OCI-LY7 (cell line): Measurements from ENCODE around the gene SPATA17. TPM values are rescaled to one million over a fixed set of nuclear protein-coding genes. Genes with fewer than 3 reads are reported as not detected.
"Not testable (repeated sequence)": the region's sequence is repeated elsewhere in the genome, so short reads cannot be mapped to it uniquely, and the experiment has no call there.

Source experiments
- Bru-seq: library from RNA; stranded (reverse); fragments of 400-500 nt; gene quantifications from one replicate; lab custom pipeline; 2021; lab: Mats Ljungman, UMichigan
- BruChase-seq, 2 experiments: library from RNA; stranded (reverse); fragments of 400-500 nt; gene quantifications; one replicate each; lab custom pipeline; 2021; lab: Mats Ljungman, UMichigan
- BruUV-seq: library from RNA; stranded (reverse); fragments of 400-500 nt; replicated peaks from 2 replicates; lab custom pipeline; 2021; lab: Mats Ljungman, UMichigan
- CTCF ChIA-PET: fragments of 300-600 bp; sonication (Branson Sonifier 250); formaldehyde crosslinking; loops from one replicate; lab custom pipeline; 2022; ENCODE audit warnings: antibody characterized with exemption; ENCODE audit not compliant: unreplicated experiment; lab: Charles Lee
- POLR2A ChIA-PET: fragments of 300-600 bp; sonication (Branson Sonifier 250); formaldehyde crosslinking; loops from one replicate; lab custom pipeline; 2022; ENCODE audit warnings: antibody characterized with exemption; lab: Charles Lee
- DNase-seq: peaks from one replicate; pipeline ENCODE4 v3.0.0-alpha.2; 2015; ENCODE audit warnings: low spot score
- H2AFZ ChIP-seq: fragments of 200-600 bp; sonication (generic), shearing (Covaris generic); 2 replicates; pipeline ENCODE4 v1.6.1; 2014; ENCODE audit warnings: mild to moderate bottlenecking, antibody characterized with exemption, low read length, moderate library complexity
- H3K27ac ChIP-seq: fragments of 200-600 bp; sonication (generic); 2 replicates; pipeline ENCODE4 v1.5.1; 2014; ENCODE audit warnings: mixed run types, low read depth, mild to moderate bottlenecking, moderate library complexity, low read length, inconsistent platforms; ENCODE audit not compliant: poor library complexity, severe bottlenecking
- H3K36me3 ChIP-seq: fragments of 200-600 bp; sonication (generic); 2 replicates; pipeline ENCODE4 v1.6.1; 2014; ENCODE audit warnings: mild to moderate bottlenecking, antibody characterized with exemption, low read length, moderate library complexity, mixed read lengths; ENCODE audit not compliant: insufficient read depth
- H3K4me1 ChIP-seq: fragments of 200-600 bp; sonication (generic); 2 replicates; pipeline ENCODE4 v1.5.1; 2014; ENCODE audit warnings: mild to moderate bottlenecking, low read length; ENCODE audit not compliant: insufficient read depth, poor library complexity, severe bottlenecking
- H3K4me2 ChIP-seq: fragments of 200-600 bp; sonication (generic); 2 replicates; pipeline ENCODE4 v1.6.1; 2014; ENCODE audit warnings: mild to moderate bottlenecking, low read length
- H3K4me3 ChIP-seq: fragments of 200-600 bp; sonication (generic); 2 replicates; pipeline ENCODE4 v1.5.1; 2014; ENCODE audit warnings: mild to moderate bottlenecking, low read depth, low read length; ENCODE audit not compliant: poor library complexity, severe bottlenecking
- H3K79me2 ChIP-seq: fragments of 200-600 bp; sonication (generic); 2 replicates; pipeline ENCODE4 v1.6.1; 2016; ENCODE audit warnings: low read depth, mild to moderate bottlenecking, low read length, moderate library complexity, mixed read lengths; ENCODE audit not compliant: insufficient read depth
- H3K9me2 ChIP-seq: fragments of 200-600 bp; sonication (generic); 2 replicates; pipeline ENCODE4 v1.6.1; 2016; ENCODE audit warnings: mild to moderate bottlenecking, low read length, mixed read lengths; ENCODE audit not compliant: insufficient read depth
- H3K9me3 ChIP-seq: fragments of 200-600 bp; sonication (generic); 2 replicates; pipeline ENCODE4 v1.6.1; 2014; ENCODE audit warnings: mild to moderate bottlenecking, mixed run types, low read length, mixed read lengths
- H4K20me1 ChIP-seq: fragments of 200-600 bp; sonication (generic); 2 replicates; pipeline ENCODE4 v1.6.1; 2014; ENCODE audit warnings: mild to moderate bottlenecking, antibody characterized with exemption, low read length, moderate library complexity, mixed read lengths; ENCODE audit not compliant: insufficient read depth
- EZH2phosphoT487 ChIP-seq: fragments of 200-600 bp; sonication (generic); IDR thresholded peaks from 2 replicates; pipeline ENCODE4 v1.6.1; 2018; ENCODE audit warnings: low read depth, borderline replicate concordance, mild to moderate bottlenecking, mixed run types, antibody characterized with exemption, low read length, moderate library complexity, mixed read lengths
- intact Hi-C: fragments of 100-400 bp; cut with micrococcal nuclease; formaldehyde crosslinking; loops from one replicate; pipeline ENCODE4 v1.10.0; 2022; ENCODE audit not compliant: unreplicated experiment
- long read RNA-seq: library from polyadenylated mRNA; stranded (forward); transcript quantifications from one replicate; pipeline ENCODE4 v2.0.0, GENCODE V29; 2022
- total RNA-seq, 2 experiments: library from RNA; depleted of rRNA in 1 of 2; stranded (reverse); fragments of >200 nt in 1 of 2; shearing (Covaris generic) in 1 of 2; gene quantifications; 2 replicates each; pipeline ENCODE4 v1.2.3, GENCODE V29; 2014 to 2022
- TF ChIP-seq, protein P1 (sequence below): fragments of 200-600 bp; sonication (generic); conservative IDR thresholded peaks from 2 replicates; pipeline ENCODE4 v1.5.1; 2014; ENCODE audit warnings: mild to moderate bottlenecking, antibody characterized with exemption, low read length, moderate library complexity, mixed read lengths

The SPATA17 gene, protein sequence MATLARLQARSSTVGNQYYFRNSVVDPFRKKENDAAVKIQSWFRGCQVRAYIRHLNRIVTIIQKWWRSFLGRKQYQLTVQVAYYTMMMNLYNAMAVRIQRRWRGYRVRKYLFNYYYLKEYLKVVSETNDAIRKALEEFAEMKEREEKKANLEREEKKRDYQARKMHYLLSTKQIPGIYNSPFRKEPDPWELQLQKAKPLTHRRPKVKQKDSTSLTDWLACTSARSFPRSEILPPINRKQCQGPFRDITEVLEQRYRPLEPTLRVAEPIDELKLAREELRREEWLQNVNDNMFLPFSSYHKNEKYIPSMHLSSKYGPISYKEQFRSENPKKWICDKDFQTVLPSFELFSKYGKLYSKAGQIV
- not detected in 2 replicates for total RNA-seq (2014; rRNA removed; shearing (Covaris generic))
- total RNA-seq (2022): 0.59 TPM in 1 of 2 replicates, not detected in the other
- percentile 18 among the genes with signal in this experiment for Bru-seq, nascent RNA
- BruChase-seq, experiment 1, labeled RNA remaining after a 6-hour chase: percentile 13 among the genes with signal in this experiment
- percentile 15 among the genes with signal in this experiment for BruChase-seq, experiment 2, labeled RNA remaining after a 2-hour chase
- long read RNA-seq, partial matches to known transcripts: 0 of 1 reads
- long read RNA-seq, other reads (novel, unspliced or antisense): 1 of 1 reads

DNA sequence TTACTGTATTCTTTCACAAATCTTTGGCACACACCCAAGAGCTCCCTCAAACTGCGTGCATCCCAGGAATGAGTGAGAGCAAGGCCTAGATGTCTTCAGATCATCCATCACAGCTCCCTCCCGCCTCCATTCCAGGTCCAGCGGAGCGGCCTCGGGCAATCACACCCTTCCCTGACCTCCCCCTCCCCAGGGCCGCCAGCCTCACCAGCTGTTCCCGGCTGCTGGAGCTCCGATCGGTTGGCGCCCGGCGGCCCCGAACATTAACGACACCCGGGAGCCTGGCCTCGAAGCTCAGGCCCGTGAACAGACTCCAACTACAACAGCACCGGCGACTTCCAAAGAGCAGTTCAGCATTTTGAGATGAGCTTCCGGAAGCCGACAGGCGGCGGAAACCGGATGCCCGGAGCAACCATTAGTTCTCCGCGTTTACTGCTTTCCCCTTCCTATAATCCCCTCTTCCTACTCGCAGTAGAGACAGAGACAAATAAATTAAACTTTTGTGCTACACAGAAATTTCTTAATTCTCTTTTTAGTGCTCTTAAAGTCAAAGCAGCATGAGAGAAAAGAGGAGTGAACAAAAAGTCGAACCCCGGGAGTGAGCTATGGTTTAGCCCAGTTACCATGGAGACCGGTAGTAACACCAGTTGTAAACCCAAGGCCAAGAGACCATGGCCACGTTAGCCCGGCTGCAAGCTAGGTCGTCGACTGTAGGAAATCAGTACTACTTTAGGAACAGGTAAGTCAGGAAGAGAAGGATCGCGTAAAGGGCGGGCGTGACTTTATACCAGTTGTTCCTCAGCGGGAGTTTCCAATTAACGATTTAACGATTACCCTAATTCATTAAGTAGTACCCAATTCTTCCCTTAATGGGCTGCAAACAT, at the start of gene SPATA17, which contains the start of gene GPATCH2:
SPATA17 (plus strand) TSS at position 634 of the 881 bp plus-strand sequence; CDS start at position 669, 35 bp downstream.
GPATCH2 (minus strand) TSS at position 380 of the 881 bp plus-strand sequence; CDS start at position 261, 119 bp downstream.
- ChIA-PET POLR2A (interaction anchor here (0.6 to 1.6 kb wide), 10 partner anchors 8 to 1101 kb away, joined by 3 to 9 read pairs (median 4); no protein-coding TSS in a partner anchor), CTCF (interaction anchor here (0.9 kb wide), 1 partner anchor 105 kb away, joined by 4 read pairs; no protein-coding TSS in a partner anchor)
- Histone ChIP-seq H3K4me3 (peak within 1 kb of the TSS; percentile 95), H3K27ac (peak within 1 kb of the TSS; percentile 51), H3K4me2 (peak within 1 kb of the TSS; percentile 89), H4K20me1 (peaks cover 11% of the 10 kb centered on the region; the same call in 1 of the 2 replicates), H3K36me3 (no peaks in the 10 kb centered on the region), H3K9me3 (no peaks in the 10 kb centered on the region), H2AFZ (peak within 1 kb of the TSS; percentile 92), H3K4me1 (peaks cover 17% of the 10 kb centered on the region), H3K79me2 (peaks cover 41% of the 10 kb centered on the region), H3K9me2 (no peaks in the 10 kb centered on the region)
- no peak for TF ChIP-seq EZH2phosphoT487
- TF ChIP-seq, protein P1, sequence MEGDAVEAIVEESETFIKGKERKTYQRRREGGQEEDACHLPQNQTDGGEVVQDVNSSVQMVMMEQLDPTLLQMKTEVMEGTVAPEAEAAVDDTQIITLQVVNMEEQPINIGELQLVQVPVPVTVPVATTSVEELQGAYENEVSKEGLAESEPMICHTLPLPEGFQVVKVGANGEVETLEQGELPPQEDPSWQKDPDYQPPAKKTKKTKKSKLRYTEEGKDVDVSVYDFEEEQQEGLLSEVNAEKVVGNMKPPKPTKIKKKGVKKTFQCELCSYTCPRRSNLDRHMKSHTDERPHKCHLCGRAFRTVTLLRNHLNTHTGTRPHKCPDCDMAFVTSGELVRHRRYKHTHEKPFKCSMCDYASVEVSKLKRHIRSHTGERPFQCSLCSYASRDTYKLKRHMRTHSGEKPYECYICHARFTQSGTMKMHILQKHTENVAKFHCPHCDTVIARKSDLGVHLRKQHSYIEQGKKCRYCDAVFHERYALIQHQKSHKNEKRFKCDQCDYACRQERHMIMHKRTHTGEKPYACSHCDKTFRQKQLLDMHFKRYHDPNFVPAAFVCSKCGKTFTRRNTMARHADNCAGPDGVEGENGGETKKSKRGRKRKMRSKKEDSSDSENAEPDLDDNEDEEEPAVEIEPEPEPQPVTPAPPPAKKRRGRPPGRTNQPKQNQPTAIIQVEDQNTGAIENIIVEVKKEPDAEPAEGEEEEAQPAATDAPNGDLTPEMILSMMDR: no peak; the same call in 1 of the 2 replicates
- intact Hi-C loops: loop anchor here (2.0 to 5.0 kb wide), 2 partner anchors 88 to 1109 kb away; no protein-coding TSS in a partner anchor
- DNase-seq: peak; percentile 91
- BruUV-seq: no TSS peak

DNA sequence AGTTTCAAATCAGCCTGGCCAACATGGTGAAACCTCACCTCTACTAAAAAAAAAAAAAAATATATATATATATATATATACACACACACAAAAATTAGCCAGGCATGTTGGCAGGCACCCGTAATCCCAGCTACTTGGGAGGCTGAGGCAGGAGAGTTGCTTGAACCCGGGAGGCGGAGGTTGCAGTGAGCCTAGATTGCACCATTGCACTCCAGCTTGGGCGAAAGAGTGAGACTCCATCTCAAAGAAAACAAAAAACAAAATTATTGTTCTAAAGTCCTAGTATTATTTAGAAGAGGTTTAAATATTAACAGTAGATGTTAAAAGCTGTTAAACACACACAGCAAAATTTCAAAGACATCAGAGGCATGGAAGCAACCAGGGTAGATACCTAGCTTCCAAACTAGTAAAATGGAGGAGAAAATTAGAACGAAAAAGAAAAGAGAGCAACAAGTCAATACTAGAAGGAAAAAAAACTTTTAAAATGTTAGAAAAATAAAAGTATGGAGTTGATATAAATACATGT, 46.8 kb upstream of the SPATA17 start:
- H3K79me2 ChIP-seq, H4K20me1 ChIP-seq, H3K4me2 ChIP-seq, H3K9me3 ChIP-seq, intact Hi-C loops, CTCF ChIA-PET, H3K9me2 ChIP-seq, H3K27ac ChIP-seq, H3K4me1 ChIP-seq, H3K36me3 ChIP-seq, H2AFZ ChIP-seq, DNase-seq, BruUV-seq, H3K4me3 ChIP-seq: not testable (repeated sequence)
- POLR2A ChIA-PET: interaction anchor here (0.7 kb wide), 1 partner anchor 30 kb away, joined by 3 read pairs; no protein-coding TSS in a partner anchor
